NCI-H2227 treated with DMSO at 0.1 percent for 48 hours (cell line): Measurements from ENCODE around the gene TVP23C.
A peak's percentile ranks its signal among the peaks of the same experiment; 100 is the strongest.
"Not testable (repeated sequence)": the region's sequence is repeated elsewhere in the genome, so short reads cannot be mapped to it uniquely, and the experiment has no call there.

Experiments used
- DNase-seq: peaks from one replicate; lab custom pipeline; 2025; lab: John Stamatoyannopoulos, UW

Gene TVP23C

GRCh38 chr17:15563375-15563857 is at the start of gene TVP23C:
Gene TVP23C, minus strand, starts transcription at chr17:15563483. Its CDS starts 35 bp downstream, at chr17:15563448.
- peak; percentile 12 for DNase-seq

GRCh38 chr17:15592960-15593359 is 29.7 kb upstream of the TVP23C start:
- not testable (repeated sequence) for DNase-seq

- not testable (repeated sequence) for DNase-seq
These were observed 28.7 kb upstream of the TVP23C start for GRCh38 chr17:15591986-15592385.

DNA sequence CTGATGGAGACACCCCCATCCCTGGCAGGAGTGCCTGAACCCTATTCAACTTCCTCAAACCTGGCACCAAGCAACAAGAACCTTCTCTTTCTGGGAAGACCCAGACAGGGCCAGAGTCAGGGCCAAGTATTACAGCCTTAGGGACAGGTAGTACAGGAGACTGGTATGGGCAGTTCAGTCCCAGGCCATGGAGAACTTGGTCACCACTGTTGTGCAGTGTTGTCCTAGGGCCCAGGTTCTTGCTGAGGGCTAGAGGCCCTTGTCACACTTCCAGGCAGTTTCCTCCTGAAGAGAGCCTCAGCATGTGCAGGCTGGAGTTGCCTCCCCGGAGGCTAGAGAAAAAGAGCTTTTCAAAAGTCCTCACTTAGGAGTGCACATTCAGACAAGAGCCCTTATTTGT is 27.6 kb upstream of the TVP23C start:
- DNase-seq: not testable (repeated sequence)

- not testable (repeated sequence) for DNase-seq
These were observed 26.6 kb upstream of the TVP23C start for GRCh38 chr17:15589544-15590536.

DNA sequence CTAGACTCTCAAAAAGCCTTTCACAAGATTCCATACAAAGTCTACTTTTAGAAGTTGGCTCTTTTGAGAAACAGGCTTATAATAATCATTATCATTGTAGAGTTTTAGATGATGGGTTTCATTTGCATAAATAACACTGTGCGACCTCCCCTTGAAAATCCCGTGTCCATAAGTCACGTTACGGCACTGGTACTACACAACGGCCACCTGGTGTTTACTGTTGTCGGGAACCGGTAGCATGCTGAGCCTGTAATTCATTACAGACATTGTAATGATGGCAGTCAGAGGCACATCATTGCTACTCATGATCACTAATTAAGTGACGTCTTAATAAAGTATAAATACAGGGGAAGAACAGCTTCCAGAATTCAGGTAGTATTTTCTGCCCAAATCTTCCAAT is 24.7 kb upstream of the TVP23C start:
- DNase-seq: not testable (repeated sequence)

GRCh38 chr17:15583313-15583712 is 20.0 kb upstream of the TVP23C start:
- DNase-seq: not testable (repeated sequence)

DNA sequence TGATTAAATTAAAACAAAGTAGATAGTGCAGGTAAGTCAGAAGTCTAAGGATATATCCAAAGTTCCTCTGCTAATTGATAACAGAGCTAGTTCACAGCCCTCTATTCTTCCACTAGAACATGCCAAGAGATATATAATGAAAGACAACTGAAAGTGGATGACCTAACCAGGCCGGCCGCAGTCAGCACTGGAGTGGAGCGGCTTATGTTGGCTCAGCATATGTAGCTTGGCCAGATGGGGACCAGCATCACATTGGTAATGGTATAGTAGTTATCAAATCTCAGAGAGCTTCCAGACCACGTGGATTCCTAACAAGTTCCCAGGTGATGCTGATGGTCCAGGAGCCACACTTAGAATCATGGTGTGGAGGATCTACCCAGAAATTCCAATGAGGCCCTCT is 18.2 kb upstream of the TVP23C start:
- not testable (repeated sequence) for DNase-seq

GRCh38 chr17:15576848-15577247 is 13.6 kb upstream of the TVP23C start:
- not testable (repeated sequence) for DNase-seq

- not testable (repeated sequence) for DNase-seq
These were observed 11.4 kb upstream of the TVP23C start for GRCh38 chr17:15574660-15575059.

- not testable (repeated sequence) for DNase-seq
These were observed 10.6 kb upstream of the TVP23C start for GRCh38 chr17:15573870-15574269.

DNA sequence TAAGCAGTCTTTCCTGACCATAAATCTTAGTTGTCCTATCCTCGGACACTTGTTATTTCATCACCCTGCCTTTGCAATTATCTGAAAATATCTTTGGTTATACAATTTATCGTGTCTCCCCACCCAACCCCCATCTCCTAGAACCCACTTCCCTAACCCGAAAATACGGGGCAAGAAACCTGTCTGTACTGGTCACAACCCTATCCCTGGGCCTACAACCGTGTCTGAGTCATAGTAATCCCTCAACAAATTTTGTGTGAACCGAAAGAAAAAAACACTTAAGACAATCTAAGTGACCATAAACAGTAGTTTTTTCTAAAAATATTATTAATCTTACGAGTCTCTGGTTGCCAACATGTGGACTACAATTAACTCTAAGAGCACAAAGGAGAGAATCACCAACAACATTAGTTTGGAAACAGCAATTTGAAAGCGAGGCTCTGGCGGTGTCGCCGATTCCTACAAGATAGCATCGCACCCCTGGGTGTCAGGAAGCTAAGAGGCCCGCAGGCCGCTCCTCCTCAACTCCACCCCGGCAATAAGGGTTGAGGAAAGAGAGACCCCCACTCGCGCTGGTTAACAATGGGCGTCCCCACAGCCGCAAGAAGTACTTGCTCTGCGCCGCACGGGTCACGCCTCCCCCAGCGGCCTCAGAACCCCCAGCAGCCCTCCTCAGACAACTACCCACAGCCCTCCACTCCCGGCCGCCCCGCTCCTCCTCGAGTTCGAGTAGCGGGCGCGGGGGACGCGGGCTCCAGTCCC is 489 bp downstream of the TVP23C start:
- DNase-seq: not testable (repeated sequence)

DNA sequence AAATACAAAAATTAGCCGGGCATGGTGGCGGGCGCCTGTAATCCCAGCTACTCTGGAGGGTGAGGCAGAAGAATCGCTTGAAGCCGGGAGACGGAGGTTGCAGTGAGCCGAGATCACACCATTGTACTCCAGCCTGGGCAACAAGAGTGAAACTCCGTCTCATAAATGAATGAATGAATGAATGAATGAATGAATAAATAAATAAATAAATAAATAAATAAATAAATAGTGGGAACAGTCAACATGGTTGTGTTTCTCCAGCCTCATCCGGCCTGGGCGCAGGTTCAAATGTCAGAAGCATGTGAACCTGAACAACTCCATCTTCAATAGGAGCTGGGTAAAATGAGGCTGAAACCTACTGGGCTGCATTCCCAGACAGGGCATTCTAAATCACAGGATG is 1.8 kb downstream of the TVP23C start:
- DNase-seq: not testable (repeated sequence)

DNA sequence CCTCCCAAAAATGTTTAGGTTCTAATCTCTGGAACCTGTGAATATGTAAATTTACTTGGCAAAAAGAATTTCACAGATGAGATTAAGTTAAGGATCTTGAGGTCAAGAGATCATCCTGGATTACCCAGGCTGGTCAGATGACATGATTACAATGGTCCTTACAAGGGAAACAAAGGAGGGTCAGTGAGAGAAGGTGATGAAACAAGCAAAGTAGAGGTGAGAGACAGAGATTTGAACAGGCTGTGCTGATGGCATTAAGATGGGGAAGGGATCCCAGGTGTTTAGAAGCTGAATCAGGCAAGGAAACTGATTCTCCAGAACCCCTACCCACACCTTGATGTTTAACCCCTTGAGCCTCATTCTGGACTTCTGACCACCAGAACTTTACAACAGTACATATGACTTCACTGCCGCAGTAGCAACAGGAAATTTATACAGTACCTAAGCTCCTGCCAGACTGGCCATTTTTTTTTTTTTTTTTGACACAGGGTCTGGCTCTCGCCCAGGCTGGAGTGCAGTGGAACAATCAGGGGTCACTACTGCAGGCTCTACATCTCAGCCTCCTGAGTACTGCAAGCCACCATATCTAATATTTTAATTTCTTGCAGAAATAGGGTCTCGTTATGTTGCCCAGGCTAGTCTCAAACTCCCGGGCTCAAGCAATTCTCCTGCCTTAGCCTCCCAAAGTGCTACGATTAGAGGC is 4.7 kb downstream of the TVP23C start:
- DNase-seq: not testable (repeated sequence)

- not testable (repeated sequence) for DNase-seq
These were observed 5.9 kb downstream of the TVP23C start for GRCh38 chr17:15557334-15557832.

DNA sequence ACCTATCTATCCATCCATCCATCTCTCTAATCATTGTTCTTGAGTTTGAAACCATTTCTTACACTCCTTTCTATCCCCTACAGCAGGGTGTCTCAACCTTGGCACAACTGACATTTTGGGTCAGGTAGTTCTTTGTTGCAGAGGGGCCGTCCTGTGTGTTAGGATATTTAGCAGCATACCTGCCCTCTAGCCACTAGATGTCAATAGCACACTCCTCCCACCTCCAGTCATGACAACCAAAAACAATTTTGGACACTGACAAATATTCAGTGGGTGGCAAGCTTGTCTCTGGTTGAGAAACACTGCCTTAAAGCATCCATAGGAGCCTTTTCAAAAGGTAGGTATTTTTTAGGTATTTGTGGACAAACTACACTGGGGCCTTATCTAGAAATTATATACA is 10.4 kb downstream of the TVP23C start:
- not testable (repeated sequence) for DNase-seq

DNA sequence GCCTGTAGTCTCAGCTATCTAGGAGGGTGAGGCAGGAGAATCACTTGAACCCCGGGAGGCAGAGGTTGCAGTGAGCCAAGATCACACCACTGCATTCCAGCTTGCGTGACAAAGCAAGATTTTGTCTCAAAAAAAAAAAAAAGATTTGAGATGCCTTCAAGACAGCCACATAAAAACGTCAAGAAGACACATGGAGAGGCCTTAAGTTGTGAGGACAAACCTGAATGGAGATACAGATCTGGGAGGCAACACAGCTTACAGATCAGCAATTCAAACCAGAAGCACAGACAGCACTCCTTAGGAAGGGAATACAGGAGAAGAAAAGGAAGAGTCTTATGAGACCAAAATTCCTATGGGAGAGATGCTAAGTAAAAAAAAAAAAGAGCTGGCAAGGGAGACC is 13.7 kb downstream of the TVP23C start:
- not testable (repeated sequence) for DNase-seq

- DNase-seq: not testable (repeated sequence)
These were observed 16.7 kb downstream of the TVP23C start for GRCh38 chr17:15546604-15547003.

- DNase-seq: not testable (repeated sequence)
These were observed 22.7 kb downstream of the TVP23C start for GRCh38 chr17:15540371-15541219.

GRCh38 chr17:15533122-15533521 is 30.2 kb downstream of the TVP23C start:
- not testable (repeated sequence) for DNase-seq
